GM19463 (cell line): ENCODE data around the gene IFNA21.
"Not testable (repeated sequence)": the region's sequence is repeated elsewhere in the genome, so short reads cannot be mapped to it uniquely, and the experiment has no call there.

ENCODE experiments used
- ATAC-seq: cut with Tn5 transposase; IDR thresholded peaks from one replicate; pipeline ENCODE4 v1.9.1; 2021; ENCODE audit warnings: mild to moderate bottlenecking, moderate library complexity; ENCODE audit not compliant: unreplicated experiment

The IFNA21 gene

DNA sequence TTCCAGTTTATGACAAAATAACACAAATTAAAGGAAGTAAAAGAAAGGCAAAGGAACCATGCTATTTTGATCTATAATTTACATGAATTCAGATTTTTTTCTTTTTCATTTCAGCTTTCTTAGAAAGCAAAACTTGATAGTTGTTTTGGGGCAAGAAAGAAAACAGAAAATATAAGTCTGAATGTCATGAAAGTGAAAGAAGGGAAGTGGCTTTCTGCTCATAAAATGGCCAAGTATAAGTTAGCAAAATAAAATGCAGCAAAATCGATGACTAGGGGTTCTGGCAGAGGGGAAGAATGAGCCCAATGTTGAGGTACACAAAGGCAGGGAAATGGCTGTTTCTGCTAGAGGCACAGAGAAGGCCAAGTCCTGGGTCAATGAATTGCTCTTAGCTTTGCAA is 21.9 kb downstream of the IFNA21 start:
- ATAC-seq, result no peak

GRCh38 chr9:21141427-21141882 is 25.0 kb downstream of the IFNA21 start, which contains the start of gene IFNW1:
TSS of gene IFNW1 (minus strand) at chr9:21141832. CDS start at chr9:21141570, 262 bp downstream.
- ATAC-seq, result peak; percentile 74

- no peak for ATAC-seq
These were observed 29.4 kb downstream of the IFNA21 start for GRCh38 chr9:21137020-21137419.

- no peak for ATAC-seq
These were observed 30.7 kb downstream of the IFNA21 start for GRCh38 chr9:21135736-21136135.

- not testable (repeated sequence) for ATAC-seq
These were observed 38.3 kb downstream of the IFNA21 start for GRCh38 chr9:21128186-21128585.

DNA sequence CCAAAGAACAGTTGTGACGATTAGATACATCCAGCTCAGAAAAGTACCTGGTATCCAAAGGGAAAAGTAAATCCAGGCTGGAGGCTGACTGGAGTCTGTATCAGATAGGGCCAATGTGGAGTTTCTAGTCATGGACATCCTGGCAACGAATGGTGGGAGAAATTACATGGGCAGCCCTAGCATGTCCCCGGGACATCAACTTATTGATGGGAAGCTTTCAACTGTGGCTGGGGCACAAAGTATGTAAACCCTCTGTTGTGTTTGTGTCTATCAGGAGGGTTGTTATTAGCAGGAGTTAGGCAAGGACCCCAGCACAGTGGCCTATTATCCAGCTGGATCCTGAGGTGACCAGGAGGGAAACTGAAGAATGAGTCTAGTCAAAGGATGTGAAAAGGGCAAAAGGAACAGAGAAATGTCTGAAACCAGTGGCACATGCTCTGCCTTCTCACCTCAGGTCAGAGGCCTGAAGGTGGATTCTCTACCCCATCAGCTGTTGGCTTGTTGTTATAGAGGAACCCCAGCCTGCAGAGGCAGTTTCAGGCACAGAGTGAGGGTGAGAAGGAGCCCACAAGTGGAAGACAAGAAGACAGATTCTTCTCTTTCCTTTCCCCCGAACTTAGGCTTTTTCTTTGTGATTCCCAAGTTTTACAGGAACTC is 44.7 kb downstream of the IFNA21 start:
- peak; percentile 96 for ATAC-seq

GRCh38 chr9:21121079-21121478 is 45.4 kb downstream of the IFNA21 start:
- peak; percentile 71 for ATAC-seq

- no peak for ATAC-seq
These were observed 47.2 kb downstream of the IFNA21 start for GRCh38 chr9:21119093-21119770.
